Stimulated activated CD4-positive, alpha-beta T cell treated with anti-CD3 and anti-CD28 coated beads, Interleukin-1b, Interleukin-23, amount 100 ng/mL, for 24 hours (primary cell): ENCODE results near the gene XRCC3.

Experiments
- DNase-seq, 4 experiments: peaks; one replicate each; pipeline ENCODE4 v3.0.0-alpha.2; 2020; ENCODE audit warnings: low read depth in 4 of 4, low spot score in 1 of 4

Gene XRCC3

DNA sequence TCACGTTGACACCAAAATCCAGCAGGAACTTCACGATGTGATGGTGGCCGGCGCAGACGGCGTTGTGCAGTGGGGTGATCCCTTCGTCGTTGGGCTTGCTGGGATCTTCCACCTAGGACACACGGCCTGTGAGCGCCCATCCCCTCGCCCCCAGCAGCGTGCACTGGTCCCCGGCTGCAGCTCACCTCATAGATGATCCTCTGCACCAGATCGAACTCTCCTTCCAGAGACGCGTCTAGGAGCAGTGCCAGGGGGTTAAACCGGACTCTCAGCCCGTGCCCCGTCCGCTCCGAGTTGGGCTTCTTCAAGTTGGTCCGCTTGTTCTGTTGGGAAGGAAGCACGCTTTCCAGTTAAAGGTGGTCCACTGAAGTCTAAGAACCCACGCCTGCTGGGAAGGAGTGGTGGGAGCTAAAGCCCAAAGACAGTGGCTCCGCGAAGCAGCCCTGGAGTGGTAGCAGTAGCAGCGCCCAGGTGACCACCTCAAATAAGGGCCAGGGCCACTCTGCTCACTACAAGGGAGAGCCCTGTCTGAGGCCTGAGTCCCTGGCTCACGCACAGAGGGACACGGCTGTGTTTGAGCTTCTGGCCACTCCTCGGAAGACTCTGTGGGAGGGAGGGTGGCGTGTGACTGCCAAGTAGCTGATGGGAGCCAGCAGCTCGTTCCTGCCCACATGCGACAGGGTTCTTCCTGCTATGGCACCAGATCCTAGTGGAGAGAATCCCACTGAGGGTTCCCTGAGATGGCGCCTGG, 23.6 kb upstream of the XRCC3 start:
- DNase-seq = no peak

DNA sequence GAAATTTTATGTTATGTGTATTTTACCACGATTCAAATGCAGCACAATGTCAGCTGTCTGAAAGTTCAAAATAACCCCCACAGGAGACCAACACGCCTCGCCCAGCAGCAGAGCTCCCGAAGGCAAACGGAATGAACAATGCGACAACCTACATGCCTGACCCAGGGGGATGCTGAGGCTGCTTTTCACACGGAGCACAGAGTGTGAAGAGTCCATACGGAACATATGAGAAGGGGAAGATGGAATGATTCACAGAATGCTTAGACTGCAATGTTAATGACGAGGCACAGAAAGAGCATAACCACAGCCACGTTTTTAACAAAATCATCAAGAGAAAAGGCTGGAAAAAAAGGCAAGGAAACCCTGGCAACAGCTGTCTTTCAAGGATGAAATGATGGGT, 22.9 kb upstream of the XRCC3 start:
- no peak for DNase-seq

DNA sequence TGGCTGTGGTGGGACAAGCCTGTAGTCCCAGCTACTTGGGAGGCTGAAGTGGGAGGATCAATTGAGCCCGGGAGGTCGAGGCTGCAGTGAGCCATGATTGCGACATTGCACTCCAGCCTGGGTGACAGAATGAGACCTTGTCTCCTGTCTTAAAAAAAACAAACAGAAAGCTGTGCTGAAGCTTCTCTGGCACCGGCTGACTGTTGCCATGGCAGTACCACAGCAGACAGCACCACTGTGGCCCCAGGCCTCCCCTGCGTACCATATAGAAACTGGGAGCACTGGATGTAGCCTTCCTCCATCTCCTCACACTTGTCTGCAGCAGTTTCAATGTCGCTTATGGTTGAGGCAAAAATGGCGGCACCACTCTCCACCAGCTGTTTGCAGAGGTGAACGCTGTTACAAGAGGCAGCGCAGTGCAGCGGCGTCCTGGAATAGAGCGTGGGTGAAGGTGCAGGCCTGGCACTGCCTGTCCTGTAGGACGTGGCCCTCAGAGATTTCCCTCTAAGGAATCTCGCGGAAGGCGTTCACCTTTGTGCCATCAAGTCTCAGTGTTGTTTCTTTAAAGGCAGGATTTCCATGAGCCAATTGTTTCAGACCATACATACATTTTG, 22.3 kb upstream of the XRCC3 start:
- no peak for DNase-seq

DNA sequence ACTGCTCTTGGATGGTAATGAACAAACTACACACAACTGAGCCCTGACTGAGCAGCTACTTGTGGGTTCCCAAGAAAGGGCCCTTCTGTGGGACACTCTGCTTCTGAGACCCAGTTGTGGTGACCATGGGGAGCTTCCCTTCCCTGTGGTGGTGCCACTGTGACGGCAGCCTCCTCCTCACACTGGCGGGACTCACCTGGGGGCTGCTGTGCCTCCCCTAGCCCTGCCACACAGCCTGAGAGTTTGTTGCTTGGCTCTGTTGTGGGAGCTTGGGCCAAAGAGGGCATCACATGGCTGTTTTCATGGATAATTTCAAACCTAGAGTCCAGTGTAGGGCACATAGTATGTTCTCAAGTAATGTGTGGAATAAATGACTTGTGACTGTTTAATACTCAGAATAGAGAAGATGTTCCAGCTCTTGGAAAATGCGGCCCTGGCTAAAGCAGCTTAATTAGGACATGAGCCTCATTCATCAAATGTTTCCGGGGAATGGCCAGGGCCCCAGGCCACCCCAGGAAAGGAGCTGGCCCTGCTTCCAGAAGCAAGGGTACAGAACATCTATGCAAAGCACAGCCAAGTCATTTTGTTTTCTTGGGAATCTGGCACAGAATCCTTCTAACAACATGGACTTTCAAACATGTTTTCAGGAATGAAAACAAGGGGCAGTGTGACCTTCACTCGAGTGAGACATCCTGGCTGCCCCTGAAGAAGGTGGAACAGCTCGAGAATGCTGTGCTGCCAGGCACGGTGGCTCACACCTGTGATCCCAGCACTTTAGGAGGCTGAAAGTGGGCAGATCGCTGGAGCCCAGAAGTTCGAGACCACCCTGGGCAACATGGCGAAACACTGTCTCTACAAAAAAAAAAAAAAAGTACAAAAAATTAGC, 21.5 kb upstream of the XRCC3 start:
- no peak for DNase-seq

DNA sequence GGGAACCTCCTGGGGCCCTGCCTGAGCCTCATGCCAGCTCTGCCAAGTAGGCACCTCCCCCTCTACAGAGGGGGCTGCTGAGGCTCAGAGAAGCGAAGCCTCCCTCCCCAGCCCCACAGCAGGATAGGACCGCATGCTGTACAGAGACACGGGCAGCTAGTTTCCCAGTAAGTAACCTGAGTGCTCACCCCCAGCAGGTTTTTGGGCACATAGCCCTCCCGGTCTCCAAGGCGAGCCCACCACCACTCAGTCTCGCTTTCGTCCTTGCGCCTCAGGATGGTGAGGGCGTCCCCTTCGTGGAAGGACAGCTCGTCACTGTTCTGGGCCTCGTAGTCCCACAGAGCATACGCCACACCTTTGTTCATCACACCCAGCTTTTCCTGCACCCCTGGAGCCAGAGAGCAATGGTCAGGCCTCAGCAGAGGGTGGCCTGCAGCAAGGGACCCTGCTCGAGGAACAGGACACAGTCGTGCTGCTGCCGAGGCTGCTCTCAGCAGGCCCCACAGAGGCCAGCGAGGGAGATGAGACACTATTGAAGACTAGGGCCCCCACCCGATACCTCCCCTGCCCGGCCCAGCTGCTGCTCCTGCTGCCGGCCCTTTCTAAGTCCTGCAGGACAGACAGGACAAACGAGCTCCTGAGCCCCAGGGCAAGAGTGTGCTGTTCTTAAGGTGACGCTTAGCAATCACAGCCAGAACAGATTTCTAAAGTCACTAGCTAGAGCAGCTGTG, 20.7 kb upstream of the XRCC3 start:
- DNase-seq = no peak

DNA sequence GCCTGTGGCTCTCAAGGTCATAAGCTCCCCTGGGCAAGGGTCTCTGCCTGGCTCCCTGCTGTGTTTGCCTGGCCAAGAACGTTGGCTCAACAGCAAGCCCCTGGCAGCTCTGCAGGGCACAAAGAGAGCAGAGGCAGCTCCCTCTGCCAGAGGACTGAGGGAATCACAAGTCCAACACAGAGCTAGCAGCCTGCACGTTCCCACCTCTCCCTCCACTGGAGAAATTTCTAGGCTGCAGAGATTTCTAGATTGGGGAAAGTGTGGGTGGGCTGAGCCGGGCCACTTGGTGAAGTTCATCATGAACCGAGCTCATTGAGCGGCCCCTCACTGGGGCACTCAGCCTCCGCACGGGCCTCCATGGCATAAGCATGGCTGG, 20.2 kb upstream of the XRCC3 start:
- DNase-seq = no peak

DNA sequence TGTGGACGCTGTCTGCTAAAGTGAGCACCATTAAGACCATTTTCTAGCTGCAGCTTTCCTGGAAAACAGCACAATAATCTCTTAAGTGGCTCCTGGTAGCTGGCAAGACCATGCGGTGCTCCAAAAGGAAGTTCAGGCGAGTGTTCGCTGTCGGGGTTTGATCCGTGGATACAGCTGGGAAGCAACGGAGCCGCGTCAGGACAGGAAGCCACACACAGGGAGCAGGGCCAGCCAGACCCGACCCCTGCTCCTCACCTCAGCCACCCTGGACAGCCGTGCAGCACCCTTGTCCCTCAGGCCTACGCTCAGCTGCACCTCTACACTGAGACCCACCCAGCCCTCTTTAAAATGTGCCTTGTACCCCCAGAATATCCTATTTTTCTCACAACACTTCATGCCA, 19.8 kb upstream of the XRCC3 start:
- no peak for DNase-seq

DNA sequence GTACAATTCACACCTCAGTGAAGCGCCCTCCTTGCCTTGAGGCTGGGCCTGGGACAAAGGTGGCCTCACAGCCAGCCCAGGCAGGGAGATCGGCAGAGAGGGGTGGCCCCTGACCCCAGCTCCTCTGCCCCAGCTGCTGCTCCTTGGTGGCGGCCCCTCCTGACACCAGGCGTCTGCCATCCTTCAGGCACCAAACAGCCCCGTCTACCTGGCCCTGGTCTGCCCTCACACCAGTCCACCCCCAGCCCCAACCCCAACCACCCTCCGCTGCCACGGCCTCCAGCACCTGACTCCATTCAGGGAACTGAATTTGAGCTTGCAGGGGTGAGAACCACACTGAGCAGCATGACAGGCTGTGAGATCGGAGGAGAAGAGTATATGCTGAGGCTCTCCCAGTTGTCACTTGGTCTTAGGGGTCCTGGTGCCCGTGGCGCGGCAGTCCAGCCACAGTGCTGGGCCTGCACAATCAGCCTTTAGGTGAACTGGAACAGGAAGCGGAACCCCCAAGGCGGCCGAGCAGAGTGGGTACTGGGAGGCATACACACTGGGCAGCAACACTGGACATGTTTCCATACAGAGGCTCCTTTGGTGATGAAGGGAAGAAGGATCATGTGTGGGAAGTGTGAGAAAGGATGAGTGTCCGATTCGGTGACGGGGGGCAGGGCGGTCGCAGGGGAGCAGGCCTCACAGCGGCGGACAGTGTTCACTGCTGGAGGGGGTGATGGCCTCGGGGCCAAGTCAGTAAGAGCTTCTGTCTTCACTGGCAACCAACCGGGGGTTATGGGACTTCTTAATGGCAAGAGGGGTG, 19.0 kb upstream of the XRCC3 start:
- no peak for DNase-seq

DNA sequence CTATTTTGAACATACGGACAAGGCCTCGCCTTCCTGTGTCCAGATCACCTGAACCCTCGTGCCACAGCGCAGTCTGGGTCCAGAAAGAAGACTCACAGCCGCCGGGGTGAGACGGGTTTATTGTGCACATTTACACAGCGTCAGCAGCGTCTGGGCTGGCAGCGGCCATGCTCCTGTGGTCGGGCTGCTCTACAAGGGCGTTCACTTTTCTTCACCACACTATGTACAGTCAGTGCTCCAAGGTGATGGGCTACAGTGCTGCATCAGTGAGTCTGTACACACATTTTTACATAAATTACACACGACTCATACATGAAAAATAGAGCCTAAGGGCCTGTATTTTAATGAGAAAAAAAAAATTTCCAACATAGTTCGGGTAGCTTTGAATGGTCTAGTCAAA, 18.4 kb upstream of the XRCC3 start:
- DNase-seq = no peak

DNA sequence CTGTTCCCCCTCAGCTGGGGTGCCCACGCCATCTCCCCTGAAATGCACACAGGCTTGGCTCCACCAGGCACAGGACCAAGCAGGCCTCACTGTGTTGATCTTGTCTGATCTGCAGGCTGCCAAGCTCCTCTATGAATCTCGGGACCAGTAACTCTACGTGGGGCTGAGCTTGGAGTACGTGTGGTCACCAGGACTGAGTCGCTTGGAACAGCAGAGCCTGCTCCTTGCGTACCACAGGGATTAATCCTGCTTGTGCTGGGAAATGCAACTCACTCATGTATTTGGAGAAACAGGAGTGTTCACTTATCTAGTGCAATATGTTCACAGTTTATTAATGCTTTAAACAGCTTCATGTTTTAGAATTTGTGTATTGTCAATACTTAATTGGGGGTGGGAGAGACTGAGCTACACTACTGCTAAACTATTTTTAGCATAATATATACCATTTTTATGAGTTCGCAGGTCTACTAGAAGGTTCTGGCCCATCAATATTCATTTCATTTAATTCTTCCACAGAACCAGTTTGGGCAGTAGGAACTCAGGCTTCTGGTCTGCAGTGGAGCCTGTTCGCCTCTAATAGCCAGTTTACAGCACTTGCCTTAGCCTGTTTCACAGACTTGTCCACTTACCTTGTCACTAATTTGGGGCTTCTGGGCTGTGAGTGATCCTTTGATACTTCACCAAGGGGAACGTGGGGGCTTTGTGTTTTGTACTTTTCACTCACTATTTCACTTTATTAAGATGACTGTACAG, 17.8 kb upstream of the XRCC3 start:
- DNase-seq = no peak

DNA sequence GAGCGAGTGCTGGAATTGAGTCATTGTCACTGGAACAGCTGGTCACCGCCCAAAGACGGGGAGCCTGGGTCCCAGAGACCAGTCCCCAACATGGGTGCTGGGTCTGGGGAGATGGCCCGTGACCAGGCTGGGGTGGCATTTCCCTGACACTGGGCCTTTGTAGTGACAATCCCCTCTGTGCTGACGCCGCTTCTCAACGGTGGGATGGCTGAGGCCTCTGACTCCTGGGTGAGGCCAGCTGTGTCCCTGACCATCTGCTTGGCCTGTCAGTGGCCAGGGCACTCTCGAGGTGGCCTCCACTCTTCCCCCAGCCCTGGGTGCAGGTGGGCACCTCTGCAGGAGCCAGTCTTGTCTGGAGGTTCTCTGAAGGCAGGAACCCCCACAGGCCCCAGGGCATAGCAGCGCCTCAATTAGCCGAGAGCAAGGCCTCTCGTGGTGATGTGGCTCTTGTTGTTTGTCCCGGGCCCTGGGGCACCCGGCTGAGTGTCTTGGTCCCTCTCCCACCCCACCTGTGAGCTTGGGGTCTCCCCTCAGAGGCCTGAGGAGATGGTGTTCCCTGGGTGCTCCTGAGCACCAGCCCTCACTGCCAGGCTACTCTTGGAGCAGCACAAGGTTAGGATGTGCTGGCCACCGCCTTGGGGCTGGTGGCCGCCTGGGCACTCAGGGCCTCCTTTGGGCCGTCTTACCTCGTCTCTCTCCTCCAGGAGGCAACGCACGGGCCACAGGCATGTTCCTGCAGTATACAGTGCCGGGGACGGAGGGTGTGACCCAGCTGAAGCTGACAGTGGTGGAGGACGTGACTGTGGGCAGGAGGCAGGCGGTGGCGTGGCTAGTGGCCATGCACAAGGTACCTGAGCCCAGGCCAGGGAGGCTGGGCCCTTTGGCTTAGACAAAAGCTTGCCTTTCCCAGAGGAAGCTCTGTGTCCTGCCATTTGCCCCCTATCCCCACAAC, 16.9 kb upstream of the XRCC3 start:
- DNase-seq = no peak

DNA sequence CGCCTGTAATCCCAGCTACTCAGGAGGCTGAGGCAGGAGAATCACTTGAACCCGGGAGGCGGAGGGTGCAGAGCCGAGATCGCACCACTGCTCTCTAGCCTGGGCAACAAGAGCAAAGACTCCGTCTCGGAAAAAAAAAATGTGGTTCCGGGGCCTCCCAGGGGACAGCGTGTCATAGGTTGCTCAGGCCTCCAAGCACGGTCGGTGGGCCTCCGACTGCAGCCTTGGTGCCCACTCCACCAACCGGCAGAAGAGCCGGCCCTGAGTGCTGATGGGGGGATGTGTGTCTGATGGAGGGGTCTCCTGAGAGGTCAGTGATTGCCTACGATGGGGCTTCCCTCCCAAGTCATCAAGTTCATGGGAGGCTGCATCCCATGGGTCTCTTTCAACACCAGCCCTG, 16.2 kb upstream of the XRCC3 start:
- DNase-seq = no peak

DNA sequence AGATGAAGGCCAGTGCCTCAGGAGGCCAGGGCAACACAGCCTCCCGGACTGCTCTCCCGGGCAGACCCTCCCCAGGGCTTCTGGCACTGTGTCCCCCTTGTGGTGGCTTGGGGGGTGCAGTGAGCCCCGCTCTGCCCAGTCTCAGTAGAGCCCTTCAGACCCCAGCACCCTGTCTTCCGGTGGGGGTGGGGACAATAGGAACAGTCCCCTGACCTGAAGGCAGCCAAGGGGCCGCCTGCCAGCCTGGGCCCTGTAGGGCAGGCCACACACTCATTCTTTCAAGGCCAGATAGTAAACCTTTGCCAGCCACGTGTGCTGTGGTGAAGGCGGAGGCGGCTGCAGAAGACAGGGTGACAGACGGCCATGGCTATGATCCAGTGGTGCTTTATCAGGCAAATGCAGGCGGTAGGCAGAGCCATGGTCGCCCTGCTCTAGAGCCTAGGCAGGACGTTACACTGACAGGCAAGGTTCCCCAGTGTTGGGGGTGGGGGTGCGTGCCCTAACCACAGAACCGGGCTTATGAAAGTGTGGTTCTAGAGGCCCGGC, 15.3 kb upstream of the XRCC3 start:
- DNase-seq = no peak

DNA sequence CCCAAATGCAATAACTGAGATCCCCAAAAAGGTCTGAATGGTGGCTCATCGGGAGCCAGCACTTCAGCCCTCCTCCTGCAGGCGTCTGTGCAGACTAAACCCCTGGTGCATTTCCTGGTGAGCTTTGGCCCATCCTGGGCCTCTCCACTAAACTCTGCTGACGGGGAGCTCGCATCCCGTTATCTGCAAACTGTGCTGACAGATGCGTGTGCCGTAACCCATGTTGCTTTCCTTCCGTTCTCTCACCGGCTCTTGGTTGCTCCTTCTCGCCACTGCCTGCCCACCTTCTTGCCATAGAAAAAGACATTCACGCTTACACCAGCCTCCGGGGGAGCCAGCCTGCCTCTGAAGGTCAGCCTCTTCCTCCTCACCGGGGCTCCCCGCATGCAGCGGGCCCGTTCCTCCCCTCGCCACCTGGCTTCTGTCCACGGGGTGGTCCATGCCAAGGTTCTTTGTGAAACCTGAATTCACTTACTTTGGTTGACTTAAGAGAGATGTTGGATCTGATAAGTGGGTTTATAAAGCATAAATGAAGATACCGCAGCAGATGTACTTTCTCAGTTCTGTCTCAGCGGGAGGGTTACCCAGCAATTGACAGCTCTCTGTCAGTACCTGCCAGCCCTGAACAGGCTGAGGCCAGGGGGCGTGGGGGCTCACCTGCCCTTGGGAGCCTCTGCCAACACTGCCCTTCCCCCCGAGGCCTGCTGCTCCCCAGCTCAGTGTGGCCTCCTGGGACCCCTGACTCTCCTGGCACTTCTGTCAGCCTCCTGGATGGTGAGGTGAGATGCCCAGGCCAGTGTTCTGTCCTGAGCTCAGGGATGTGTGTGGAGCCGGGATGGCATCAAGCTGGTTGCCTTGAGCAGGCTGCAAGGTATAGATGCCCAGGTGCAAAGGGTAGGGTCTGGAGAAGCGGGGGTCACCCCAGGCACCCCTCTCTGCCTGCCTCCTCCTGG, 14.5 kb upstream of the XRCC3 start:
- DNase-seq = no peak

DNA sequence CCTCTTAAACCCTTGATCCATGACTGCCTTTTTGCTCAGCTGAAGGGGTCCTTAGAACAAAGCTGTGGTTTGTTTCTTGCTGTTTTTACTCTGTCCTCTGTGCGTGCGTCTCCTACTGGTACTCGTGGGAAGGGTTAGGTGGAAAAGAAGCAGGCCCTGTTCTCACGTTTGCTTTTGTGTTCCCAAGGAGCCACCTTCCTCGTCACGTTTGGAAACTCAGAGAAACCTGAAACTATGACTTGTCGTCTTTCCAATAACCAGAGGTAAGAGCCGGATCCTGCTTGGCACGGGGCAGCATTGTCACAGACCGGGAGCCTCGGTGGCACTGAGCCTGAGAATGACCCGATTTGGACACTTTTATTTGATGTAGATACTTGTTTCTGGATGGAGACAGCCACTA, 13.5 kb upstream of the XRCC3 start:
- no peak for DNase-seq

DNA sequence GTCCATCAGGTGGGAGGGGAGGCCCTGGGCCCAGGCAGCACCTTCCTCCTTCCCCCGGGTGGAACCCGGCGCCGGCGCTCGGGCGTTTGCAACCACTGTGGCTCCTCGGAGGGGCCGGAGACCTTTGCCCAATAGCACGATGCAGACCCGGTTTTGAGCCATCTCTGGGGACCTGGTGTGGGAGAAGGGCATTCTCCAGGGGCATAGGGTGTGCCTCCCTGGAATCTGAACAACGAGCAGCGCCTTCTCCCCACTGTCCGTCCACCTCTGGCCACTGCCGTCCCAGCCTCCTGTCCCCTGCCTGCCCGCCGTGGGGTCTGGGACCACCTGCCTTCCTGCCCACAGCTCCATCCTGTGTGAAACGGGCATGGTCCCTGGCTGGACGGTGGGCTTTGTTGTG, 12.9 kb upstream of the XRCC3 start:
- DNase-seq = no peak

DNA sequence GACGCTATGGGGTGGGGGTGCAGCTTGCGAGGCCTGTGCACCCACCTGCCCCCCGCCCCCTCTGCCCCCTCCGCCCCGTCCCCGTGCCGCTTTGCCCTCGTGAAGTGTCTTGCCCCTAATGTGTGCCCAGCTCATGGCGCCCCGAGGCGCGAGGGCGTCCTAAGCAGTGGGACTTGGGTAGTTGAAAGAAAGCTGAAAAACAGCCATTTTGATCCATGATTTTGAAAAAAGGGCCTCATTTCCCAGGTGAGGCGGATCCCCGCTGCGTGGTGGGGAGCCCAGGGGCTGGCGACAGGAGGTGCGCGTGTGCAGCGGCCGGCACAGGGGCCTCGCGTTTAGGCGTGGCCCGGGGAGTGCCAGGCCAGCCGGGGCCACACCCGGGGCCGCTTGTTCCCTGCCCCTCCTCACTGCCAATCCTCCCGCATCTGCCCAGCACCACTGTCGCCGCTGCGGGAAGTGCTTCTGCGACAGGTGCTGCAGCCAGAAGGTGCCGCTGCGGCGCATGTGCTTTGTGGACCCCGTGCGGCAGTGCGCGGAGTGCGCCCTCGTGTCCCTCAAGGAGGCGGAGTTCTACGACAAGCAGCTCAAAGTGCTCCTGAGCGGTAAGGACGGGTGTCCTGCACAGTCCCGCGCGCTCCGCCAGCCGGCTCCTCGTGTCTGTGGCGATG, 12.2 kb upstream of the XRCC3 start:
- no peak for DNase-seq
